ENCODE results near the gene RAI2.

- TF ChIP-seq CTCF (IDR thresholded peaks at IDR 0.05) (no peak), POLR2A (IDR thresholded peaks at IDR 0.05) (no peak), EP300 (IDR thresholded peaks at IDR 0.05) (no peak)
Measured at GRCh38 chrX:17828171-17828570, 32.9 kb downstream of the RAI2 start.
